ENCODE results near the gene TUBA1A.
"Not testable (repeated sequence)": the region's sequence is repeated elsewhere in the genome, so short reads cannot be mapped to it uniquely, and the experiment has no call there.

- TF ChIP-seq POLR2A (IDR thresholded peaks at IDR 0.05; ENCODE audit: low read depth, low read length); POLR2AphosphoS5 (IDR thresholded peaks at IDR 0.05; ENCODE audit: low read depth, low read length); TAF1 (IDR thresholded peaks at IDR 0.05; ENCODE audit: borderline replicate concordance, low read depth, low read length): not testable (repeated sequence)
These were observed 2.6 kb upstream of the TUBA1A start for GRCh38 chr12:49191498-49191897.
